ENCODE results near the gene KCNN3. TPM values are rescaled to one million over a fixed set of nuclear protein-coding genes. Genes with fewer than 3 reads are reported as not detected.

Gene KCNN3
- total and polyA plus RNA-seq, 7 donors, result 0.23 to 27.7 (median 9.4) TPM

- intact Hi-C loops (cut with DNase I), result no loop called here
- Histone ChIP-seq H3K36me3 (no peaks in the 10 kb centered on the region), H3K4me3 (no peak overlapping the region), H3K4me1 (peaks cover 0 to 24% (median 0%) of the 10 kb centered on the region in 4 donors), H3K27me3 (no peaks in the 10 kb centered on the region), H3K9me3 (no peaks in the 10 kb centered on the region), H3K27ac (peak overlapping the region in 1 of 4 donors; percentile 57)
- 31 to 61% methylated on average over 3 of the region's 3 CpGs for WGBS, 2 donors
- no peak for DNase-seq
- TF ChIP-seq POLR2AphosphoS5 (IDR thresholded peaks at IDR 0.05) (no peak), POLR2A (IDR thresholded peaks at IDR 0.05) (no peak), EP300 (IDR thresholded peaks at IDR 0.05) (no peak), CTCF (IDR thresholded peaks at IDR 0.05) (no peak)
These were observed 63.7 kb downstream of the KCNN3 start for GRCh38 chr1:154806333-154806732.

GRCh38 chr1:154802982-154803920 is 66.8 kb downstream of the KCNN3 start:
- WGBS, 2 donors, result 62 to 76% methylated on average over 8 of the region's 8 CpGs
- H3K36me3 ChIP-seq, result no peaks in the 10 kb centered on the region
- no peaks in the 10 kb centered on the region for H3K27me3 ChIP-seq
- no peak for DNase-seq
- no peak overlapping the region for H3K4me3 ChIP-seq
- TF ChIP-seq EP300 (IDR thresholded peaks at IDR 0.05), result no peak
- TF ChIP-seq CTCF (IDR thresholded peaks at IDR 0.05), result no peak
- no peak for TF ChIP-seq POLR2AphosphoS5 (IDR thresholded peaks at IDR 0.05)
- no peak for TF ChIP-seq POLR2A (IDR thresholded peaks at IDR 0.05)
- H3K4me1 ChIP-seq, result peaks cover 0 to 12% (median 0%) of the 10 kb centered on the region in 4 donors
- H3K27ac ChIP-seq, result no peak overlapping the region
- H3K9me3 ChIP-seq, result no peaks in the 10 kb centered on the region
- intact Hi-C loops (cut with DNase I), result no loop called here

- peaks cover 0 to 12% (median 0%) of the 10 kb centered on the region in 4 donors for H3K4me1 ChIP-seq
- no peak for DNase-seq
- H3K9me3 ChIP-seq, result no peaks in the 10 kb centered on the region
- H3K36me3 ChIP-seq, result no peaks in the 10 kb centered on the region
- H3K27ac ChIP-seq, result no peak overlapping the region
- intact Hi-C loops (cut with DNase I), result no loop called here
- TF ChIP-seq EP300 (IDR thresholded peaks at IDR 0.05) (no peak), POLR2AphosphoS5 (IDR thresholded peaks at IDR 0.05) (no peak), CTCF (IDR thresholded peaks at IDR 0.05) (no peak), POLR2A (IDR thresholded peaks at IDR 0.05) (no peak)
- H3K4me3 ChIP-seq, result no peak overlapping the region
- WGBS, 2 donors, result 77 to 90% methylated on average over 2 of the region's 2 CpGs
- no peaks in the 10 kb centered on the region for H3K27me3 ChIP-seq
These were observed 67.6 kb downstream of the KCNN3 start for GRCh38 chr1:154802336-154802969.

GRCh38 chr1:154801234-154802011 is 68.7 kb downstream of the KCNN3 start:
- DNase-seq, result no peak
- intact Hi-C loops (cut with DNase I), result no loop called here
- WGBS, 2 donors, result 91 to 92% methylated on average over 16 of the region's 16 CpGs

More at GRCh38 chr1:154801234-154802011, 68.7 kb downstream of the KCNN3 start:
- H3K4me1 ChIP-seq, result peaks cover 0 to 5% (median 0%) of the 10 kb centered on the region in 4 donors
- H3K36me3 ChIP-seq, result no peaks in the 10 kb centered on the region
- no peaks in the 10 kb centered on the region for H3K9me3 ChIP-seq
- no peak overlapping the region for H3K4me3 ChIP-seq
- TF ChIP-seq EP300 (IDR thresholded peaks at IDR 0.05) (no peak), POLR2AphosphoS5 (IDR thresholded peaks at IDR 0.05) (no peak), POLR2A (IDR thresholded peaks at IDR 0.05) (no peak), CTCF (IDR thresholded peaks at IDR 0.05) (no peak)
- H3K27ac ChIP-seq, result no peak overlapping the region
- H3K27me3 ChIP-seq, result no peaks in the 10 kb centered on the region
